HG02870 (cell line): ENCODE data around the gene MESD.

Source experiments
- ATAC-seq: cut with Tn5 transposase; IDR thresholded peaks from one replicate; pipeline ENCODE4 v1.9.1; 2021; ENCODE audit warnings: mild to moderate bottlenecking, moderate library complexity; ENCODE audit not compliant: unreplicated experiment

MESD gene

DNA sequence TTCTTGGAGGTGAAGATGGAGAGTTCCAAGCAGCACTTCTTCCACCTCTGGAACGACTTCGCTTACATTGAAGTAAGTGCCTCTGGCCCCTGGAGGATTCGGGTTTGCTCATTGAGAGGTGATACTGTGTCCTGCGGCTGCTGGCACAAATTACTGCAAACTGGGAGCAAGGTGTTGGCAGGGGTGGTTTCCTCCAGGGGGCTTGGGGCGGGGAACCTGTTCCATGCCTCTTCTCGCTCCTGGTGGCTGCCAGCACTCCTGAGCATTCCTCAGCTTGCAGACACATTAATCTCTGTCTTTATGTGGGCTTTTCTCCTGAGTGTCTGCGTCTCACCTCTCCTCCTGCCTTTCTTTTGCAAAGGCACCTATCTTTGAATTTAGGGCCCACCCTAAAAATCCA is 47.4 kb downstream of the MESD start:
- no peak for ATAC-seq

DNA sequence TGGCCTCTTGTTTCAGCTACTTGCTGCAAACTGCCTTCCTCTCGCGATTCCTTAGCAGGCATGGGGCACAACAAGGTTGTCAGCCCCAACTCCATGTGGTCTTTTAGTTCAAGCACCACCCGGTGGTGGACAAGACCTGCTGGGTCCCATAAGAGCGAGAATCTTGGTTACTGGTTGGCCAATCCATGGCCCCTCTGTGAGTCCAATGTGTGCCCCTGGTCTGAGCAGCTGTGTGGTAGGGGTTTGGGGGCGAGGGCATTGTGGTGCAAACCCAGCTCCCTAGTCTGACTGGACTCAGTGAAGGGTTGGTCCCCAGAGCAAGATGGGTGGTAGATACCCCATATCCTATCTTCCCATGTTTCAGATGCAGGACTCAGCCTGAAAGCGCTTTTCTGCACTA is 48.8 kb downstream of the MESD start:
- no peak for ATAC-seq

DNA sequence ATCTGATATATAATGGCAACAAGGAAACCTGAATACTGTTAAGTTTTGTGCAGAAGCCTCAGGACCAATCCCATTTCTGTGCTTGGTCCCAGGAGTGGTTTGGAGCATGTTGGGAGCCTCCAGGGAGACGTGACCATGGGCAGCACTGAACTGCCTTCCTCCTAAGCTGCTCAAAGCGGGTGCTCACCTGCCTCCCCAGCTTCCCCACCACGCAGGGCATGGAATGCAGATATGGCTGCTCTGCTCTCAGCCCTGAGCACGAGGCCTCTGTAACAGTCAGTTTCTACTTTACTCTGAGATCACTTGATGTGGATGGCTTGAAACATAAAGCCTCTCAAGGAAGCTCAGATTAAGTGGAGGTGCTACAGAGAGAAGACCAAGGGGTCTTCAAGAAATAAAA is 49.3 kb downstream of the MESD start:
- no peak for ATAC-seq

DNA sequence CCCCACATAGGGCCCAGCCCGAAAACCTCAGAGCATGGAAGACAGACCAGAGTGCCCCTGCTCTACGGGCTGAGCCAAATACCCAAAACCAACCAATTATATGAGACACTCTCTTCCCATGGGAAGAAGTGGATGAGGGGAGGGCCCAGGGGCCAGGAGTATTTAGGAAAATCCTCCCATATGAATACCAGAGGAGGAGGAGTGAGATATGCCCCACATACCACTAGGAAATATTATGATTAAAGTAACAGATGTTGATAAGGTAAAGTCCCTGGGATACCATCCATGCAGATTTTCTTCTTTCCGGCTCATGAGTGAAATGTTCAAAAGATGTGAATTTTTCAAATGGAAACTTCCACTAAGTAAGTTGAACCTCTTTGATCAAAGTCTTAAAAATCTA is 50.4 kb downstream of the MESD start:
- ATAC-seq, result no peak

DNA sequence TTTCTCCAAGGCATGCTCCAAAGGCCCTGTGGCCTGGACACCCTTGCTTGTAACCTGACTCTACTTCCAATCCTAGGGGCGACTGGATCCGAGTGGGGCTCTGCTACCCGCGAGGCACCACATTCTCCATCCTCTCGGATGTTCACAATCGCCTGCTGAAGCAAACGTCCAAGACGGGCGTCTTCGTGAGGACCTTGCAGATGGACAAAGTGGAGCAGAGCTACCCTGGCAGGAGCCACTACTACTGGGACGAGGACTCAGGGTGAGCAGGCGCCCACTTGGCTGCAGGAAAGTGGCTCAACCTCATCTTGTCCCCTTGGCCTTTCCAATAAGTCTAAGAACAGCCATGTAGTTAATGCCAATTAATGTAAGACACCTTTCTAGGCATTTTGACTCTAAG is 51.9 kb downstream of the MESD start:
- ATAC-seq, result no peak

DNA sequence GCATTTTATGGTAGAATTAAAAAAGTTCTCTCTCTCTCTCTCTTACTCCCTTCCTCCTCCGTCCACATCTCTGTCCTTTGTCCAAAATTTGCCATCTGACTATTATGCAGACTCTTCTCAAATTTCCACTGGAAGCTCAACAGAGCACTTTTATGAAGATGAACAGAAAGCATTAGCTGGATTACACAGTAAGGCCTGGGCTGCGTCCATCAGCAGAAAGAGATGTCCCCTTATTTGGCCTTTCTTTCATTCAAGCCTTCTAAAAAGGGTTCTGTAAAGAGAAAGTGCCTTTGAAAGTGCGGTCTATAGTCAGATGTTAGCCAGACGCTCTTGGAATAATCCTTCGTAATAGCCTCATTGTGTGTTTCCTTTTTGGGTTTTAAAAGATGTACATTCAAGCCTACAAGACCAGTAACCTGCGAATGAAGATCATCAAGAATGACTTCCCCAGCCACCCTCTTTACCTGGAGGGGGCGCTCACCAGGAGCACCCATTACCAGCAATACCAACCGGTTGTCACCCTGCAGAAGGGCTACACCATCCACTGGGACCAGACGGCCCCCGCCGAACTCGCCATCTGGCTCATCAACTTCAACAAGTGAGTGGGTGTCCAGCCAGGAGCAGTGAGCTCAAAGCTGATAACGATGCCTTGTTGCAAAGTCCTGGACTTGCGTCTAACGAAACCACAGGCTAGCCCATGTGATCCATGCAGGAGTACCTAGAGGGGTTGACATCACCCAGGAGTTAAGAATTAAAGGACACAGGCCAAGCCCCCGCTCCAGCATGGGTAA is 53.1 kb downstream of the MESD start:
- ATAC-seq, result no peak

DNA sequence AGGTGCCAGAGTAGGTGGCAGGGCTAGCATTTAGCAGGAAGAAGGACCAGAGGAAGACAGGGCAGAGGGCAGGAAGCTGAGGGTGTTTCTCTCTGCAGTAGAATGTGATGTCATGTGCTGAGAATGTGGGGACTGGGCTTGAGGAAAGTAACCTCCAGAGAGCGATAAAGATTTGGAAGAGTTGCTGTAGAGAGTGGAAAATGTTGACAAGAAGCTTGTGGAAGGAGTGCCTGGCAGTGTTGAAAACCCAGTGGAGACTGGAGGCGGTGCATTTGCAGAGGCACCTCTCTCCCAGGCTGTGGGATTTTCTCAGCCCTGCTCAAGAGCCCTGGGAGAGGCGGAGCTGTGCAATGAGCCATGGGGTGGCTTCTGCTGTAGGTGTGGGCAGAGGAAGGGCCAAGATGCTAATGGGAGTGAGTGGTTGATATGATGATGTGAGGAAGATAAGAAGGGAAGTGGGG is 54.8 kb downstream of the MESD start:
- ATAC-seq, result no peak

DNA sequence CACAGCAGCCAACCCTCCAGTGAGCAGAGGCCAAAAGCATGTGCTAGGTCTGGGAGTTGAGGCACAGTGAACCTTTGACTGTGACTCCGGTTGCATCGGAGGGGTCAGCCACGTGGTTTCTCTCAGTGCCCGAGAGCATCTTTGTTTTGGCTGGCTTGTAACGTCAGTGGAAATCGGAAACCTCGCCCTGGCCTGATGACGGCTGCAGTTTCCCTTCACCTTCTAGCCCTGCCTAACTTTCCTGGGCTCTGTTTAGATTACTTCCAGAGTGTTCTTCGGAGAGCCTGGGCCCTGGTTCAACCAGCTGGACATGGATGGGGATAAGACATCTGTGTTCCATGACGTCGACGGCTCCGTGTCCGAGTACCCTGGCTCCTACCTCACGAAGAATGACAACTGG is 56.6 kb downstream of the MESD start:
- ATAC-seq, result no peak

DNA sequence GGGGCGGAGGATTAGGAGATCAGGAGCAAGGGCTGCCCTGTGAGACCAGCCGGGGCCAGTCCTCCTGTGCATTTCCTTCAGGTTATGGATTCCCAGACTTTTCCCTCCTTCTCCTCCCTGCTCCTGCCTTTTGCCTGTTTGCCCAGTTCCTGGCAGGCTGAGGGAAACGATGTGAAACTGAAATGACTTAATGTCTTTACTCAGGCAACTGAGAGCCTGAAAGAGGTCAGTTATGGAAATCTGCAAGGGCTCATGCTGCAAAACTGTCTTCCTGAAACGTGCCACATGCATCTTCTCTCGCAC is 57.2 kb downstream of the MESD start:
- ATAC-seq, result no peak

DNA sequence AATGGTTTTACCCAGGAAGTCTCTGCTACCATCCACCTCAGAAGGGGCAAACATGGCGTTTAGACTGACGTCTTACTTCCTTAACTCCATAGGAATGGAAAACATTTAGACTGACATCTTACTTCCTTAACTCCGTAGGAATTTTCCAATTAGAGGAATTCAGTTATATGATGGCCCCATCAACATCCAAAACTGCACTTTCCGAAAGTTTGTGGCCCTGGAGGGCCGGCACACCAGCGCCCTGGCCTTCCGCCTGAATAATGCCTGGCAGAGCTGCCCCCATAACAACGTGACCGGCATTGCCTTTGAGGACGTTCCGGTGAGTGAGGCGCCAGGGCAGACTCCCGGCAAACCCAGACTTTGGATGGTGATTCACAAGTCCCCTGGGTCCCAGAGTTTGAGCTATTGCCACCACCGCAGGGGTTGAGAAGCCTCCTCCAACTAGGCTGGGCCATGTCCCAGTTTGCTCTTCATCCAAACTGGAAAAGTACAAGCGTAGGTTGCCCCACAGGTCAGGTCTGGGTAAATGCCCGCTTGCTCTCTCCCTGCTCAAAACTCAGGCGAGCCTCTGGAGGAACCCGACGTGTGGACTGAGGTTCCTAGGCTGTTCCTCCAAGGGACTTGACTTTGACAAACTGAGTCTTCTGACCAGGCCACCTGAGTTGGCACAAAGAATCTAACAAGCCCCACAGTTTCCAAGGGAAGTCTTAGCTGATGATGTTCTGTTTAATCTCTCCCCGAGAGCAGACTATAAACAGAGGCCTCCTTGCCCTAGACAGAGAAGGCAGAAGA is 57.7 kb downstream of the MESD start:
- no peak for ATAC-seq

DNA sequence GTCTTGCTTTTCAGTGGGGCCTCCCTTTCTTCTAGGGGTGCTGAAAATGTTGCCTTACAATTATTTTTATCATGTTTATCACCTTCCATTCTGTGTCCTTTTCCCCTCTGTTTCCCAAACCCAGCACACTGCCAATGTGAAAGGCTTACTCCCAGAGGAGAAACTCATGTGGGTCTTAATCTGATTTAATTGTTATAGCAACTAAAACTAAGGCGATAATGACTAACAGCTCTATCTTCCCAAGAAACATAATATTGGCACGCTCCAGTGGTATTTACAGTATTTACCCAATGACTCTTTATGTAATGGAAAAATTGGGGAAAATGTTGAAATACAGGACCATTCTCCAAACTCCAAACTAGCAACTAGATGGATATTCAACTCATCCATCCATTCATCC is 58.4 kb downstream of the MESD start:
- ATAC-seq, result no peak

DNA sequence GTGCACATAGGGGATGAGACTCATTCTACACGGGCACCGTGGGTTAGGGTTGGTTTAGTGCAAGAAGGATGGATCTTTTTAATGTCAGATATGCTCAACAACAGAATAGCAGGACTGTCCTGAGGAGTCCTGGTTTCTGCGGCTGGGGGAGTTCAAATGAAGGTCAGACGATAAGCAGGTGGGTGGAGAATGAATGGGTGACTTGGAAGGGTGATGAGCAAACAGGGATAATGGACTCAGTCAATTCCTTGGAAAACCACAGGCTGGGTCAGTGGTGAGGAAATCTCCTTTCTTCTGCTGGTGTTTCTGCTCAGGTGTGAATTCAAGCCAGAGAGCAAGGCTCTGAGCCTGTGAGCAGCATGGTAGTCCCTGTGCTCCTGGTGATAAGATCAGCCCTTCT is 59.9 kb downstream of the MESD start:
- no peak for ATAC-seq

DNA sequence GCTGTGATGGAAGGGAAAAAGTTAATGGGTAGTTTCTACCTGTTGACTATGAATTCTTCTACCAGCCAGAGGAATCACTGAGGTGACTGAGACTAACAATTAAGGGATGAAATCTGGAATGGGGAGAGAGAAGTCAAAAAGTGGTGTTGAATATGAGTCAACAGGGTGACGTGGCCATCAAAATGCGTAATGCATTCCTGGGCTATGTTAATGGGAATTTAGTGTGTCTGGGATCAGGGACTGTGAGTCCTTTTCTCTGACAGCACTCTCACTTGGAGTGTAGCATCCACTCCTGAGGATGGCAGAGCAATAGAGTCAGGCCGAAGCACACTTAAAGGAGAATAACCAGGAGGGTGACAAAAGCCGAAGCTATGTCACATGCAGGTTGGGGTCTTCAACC is 60.4 kb downstream of the MESD start:
- ATAC-seq, result no peak

DNA sequence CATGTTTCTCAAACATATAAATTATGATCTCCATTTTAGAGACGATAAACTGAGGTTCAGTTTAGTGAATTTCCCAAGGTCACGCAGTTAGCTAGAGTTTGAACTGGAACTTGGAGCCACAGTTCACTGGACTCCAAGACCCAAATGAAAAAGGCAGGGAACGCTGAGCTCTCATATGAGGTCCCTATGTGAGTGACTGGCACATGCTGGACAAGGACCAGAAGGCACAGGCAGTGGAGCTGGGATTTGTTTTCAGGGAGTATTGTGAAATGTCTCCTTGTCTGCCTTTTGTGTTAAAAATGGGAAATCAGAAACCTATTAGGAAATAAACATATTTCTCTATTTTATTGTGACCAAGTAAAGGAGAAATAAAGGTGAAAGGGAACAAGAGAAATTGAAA is 63.5 kb downstream of the MESD start:
- ATAC-seq, result no peak

DNA sequence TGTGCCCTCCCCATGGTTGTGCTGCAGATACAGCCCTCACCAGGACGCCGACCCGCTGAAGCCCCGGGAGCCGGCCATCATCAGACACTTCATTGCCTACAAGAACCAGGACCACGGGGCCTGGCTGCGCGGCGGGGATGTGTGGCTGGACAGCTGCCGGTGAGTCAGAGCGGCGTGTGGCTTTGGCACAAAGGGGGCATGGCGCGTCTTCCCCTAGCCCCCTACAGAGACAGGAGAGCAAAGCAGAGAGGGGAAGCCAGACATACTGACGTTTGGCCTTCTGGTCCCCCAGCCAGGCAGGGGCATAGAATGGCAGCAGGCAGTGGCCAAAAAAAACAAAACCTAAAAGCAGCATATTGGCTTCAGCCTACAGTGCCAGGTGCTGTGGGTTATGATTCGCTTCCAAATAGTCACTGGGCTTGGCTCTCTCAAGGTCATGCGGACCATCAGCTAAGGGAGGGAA is 64.0 kb downstream of the MESD start:
- ATAC-seq, result no peak

DNA sequence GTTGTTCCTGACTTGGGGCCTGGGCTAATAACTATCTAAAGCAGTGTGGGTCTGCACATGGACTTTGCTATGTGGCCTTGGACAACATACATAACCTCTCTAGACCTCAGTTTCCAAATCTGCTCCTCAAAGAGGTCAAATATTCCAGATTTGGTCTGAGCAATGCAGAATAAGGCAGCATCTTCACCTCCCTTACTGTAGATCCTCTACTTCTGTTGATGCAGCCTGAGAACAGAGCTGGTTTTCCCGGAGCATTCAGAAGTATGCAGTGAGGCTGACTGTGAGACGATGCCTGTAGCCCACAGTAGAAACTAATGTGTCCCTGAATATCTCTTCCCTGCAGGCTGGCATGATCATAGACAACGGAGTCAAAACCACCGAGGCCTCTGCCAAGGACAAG is 65.3 kb downstream of the MESD start:
- ATAC-seq, result no peak

DNA sequence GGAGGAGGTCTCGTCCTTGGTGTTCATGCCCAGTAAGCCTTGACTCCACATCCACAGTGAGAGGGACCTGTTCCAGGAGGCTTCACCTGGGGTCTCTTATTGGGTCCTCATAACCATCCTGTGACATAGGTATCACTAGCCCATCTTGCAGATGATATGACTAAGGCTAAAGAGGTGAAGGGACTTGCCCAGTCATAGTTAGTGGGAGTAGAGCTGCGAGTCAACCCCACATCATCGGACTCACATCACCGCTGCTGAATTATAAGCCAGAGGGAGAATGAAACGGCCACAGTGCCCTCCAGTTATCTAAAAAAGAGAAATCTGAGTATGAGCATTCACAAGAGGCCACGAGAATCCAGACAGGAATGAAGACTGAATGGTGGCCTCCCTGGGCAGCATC is 66.0 kb downstream of the MESD start:
- ATAC-seq, result no peak

DNA sequence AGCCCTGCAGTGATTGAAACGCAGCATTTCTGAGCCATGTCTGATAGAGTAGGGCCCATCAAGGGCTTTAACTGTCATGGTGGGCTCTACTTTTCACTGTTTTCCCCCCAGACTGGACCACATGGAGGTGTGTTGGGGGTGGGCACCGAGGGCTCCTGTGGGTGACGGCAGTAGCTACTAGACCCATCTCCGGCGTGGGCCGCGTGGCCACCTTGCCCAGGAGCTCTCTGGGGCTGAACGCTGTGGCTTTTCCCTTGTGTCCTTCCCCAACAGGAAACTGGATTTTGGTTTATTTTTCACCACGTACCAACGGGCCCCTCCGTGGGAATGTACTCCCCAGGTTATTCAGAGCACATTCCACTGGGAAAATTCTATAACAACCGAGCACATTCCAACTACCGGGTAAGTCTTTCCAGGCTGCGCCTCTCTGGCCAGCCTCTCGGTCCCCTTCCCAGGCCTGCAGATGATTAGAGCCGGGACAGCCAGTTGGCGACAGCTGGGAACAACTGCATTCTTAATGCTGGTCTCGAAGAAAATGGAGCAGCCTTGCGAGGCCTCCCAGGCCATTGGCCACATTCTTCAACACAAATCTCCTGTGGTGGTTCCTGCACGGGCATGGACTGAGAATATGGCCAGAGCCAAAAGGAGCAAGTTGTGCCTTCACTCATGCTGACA is 67.7 kb downstream of the MESD start:
- ATAC-seq, result no peak

DNA sequence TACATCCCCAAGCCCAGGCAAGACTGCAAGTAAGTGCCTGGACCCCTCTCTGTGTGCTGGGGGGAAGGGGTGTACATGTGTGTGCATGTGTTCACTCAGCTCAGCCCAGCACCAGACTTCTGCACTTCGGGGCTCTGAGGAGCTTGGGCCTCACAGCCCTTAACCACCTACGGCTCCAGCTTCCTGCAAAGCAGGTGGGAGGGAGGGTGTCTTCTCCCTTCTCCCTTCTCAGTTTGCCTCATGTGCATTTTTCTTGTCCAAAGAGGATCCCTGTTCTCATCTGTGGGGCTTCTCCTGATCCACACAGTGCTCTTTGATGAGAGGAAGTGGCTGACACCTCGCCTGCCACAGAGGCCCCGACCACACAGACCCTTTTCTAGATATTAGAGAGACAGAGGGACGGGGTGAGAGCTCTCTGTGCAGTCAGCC is 69.3 kb downstream of the MESD start:
- ATAC-seq, result no peak

DNA sequence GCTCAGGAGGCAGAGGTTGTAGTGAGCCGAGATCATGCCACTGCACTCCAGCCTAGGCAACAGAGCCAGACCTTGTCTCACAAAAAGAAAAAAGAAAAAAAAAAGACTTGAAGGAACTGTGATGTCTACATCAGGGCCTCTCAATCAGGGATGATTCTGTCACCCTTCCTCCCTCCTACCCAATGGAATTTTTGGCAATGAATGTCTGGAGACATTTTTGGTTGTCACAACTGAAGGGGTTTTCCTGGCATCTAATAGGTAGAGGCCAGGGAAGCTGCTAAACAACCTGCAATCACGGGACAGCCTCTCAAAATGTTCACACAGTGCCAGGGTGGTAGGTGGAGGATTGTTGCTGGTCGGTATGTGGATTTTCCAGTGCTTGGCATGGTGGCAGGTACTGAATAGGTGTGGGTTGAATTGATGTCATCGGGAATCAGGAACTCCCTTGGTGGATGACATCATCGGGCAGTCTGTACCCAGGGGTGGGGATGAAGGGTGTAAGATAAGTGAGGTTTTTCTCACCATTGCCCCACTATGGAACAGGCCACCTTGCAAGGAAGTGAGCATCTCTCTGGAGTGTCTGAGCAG is 71.3 kb downstream of the MESD start:
- ATAC-seq, result no peak

DNA sequence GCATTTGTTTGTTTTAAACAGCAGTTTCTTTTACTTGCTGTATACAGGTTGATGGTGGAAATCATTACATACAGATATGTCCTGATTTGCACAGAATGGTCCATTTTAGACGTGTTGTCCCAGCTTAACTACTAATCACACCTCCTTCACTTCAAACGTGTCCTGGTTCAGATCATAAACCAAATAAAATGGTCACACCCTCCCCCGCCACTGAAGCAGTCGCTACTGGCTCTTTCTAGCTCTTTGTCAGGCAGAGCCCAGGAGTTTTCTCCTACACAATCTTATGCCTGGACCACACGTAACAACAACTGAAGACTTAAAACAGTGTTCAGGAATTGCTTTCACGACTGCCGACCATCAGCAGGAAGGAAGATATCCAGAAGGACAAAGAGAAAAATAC is 73.6 kb downstream of the MESD start:
- ATAC-seq, result no peak

DNA sequence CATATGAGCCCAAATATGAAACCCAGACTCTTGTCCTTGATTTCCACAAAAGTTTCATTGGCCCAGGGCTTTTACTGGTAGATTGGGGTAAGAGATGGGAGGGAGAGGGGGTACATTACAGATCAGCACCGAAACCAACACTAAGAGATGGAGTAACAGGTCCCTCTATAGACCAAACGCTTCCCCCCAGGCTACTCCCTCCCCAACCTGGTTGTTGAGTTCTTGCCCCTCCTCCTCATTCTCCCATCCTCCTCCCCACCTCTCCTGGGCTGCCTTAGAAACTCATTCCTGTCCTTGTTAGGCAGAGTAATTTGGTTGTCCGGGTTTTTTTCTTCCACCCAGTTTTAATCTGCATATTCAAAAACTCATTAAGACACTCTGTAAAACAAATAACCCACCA is 74.1 kb downstream of the MESD start:
- no peak for ATAC-seq
